ENCODE measurements around the gene FRMD8.

FRMD8 gene

GRCh38 chr11:65386307-65387140 is at the start of gene FRMD8:
Gene FRMD8, plus strand, starts transcription at chr11:65386637. Its CDS starts 400 bp downstream, at chr11:65387037.
- peak; percentile 90 for DNase-seq

GRCh38 chr11:65338676-65339075 is 47.8 kb upstream of the FRMD8 start:
- no peak for DNase-seq

- DNase-seq: no peak
Measured at GRCh38 chr11:65340226-65340625, 46.2 kb upstream of the FRMD8 start.

- no peak for DNase-seq
Measured at GRCh38 chr11:65341856-65342255, 44.6 kb upstream of the FRMD8 start.

- DNase-seq: no peak
Measured at GRCh38 chr11:65351511-65351910, 34.9 kb upstream of the FRMD8 start.

GRCh38 chr11:65352783-65353182 is 33.7 kb upstream of the FRMD8 start:
- no peak for DNase-seq

- no peak for DNase-seq
Measured at GRCh38 chr11:65353376-65353775, 33.1 kb upstream of the FRMD8 start.

- no peak for DNase-seq
Measured at GRCh38 chr11:65353900-65354264, 32.6 kb upstream of the FRMD8 start.

GRCh38 chr11:65354265-65355012 is 32.0 kb upstream of the FRMD8 start, which contains the start of gene TIGD3:
Gene TIGD3, plus strand, starts transcription at chr11:65354751. Its CDS starts 1,058 bp downstream, at chr11:65355809.
- DNase-seq: peak; percentile 99

GRCh38 chr11:65355013-65355775 is 31.2 kb upstream of the FRMD8 start:
- DNase-seq: peak; percentile 73

GRCh38 chr11:65355776-65356393 is 30.6 kb upstream of the FRMD8 start:
- DNase-seq: no peak

- no peak for DNase-seq
Measured at GRCh38 chr11:65356394-65356972, 30.0 kb upstream of the FRMD8 start.

GRCh38 chr11:65357856-65358356 is 28.5 kb upstream of the FRMD8 start:
- no peak for DNase-seq

GRCh38 chr11:65362320-65362931 is 24.0 kb upstream of the FRMD8 start:
- DNase-seq: no peak

- no peak for DNase-seq
Measured at GRCh38 chr11:65362966-65363365, 23.5 kb upstream of the FRMD8 start.

GRCh38 chr11:65363770-65364169 is 22.7 kb upstream of the FRMD8 start:
- DNase-seq: no peak

GRCh38 chr11:65366340-65366773 is 20.1 kb upstream of the FRMD8 start:
- DNase-seq: peak; percentile 34

- no peak for DNase-seq
Measured at GRCh38 chr11:65370659-65371049, 15.8 kb upstream of the FRMD8 start.

- no peak for DNase-seq
Measured at GRCh38 chr11:65373839-65374580, 12.4 kb upstream of the FRMD8 start.

GRCh38 chr11:65375012-65375411 is 11.4 kb upstream of the FRMD8 start:
- no peak for DNase-seq

GRCh38 chr11:65376138-65376713 is 10.2 kb upstream of the FRMD8 start:
- DNase-seq: no peak

Data from stimulated activated CD4-positive, alpha-beta T cell treated with anti-CD3 and anti-CD28 coated beads, Interleukin-15, amount 100 ng/mL, for 24 hours (primary cell).